ENCODE measurements around the gene NEK10. TPM values are rescaled to one million over a fixed set of nuclear protein-coding genes. Genes with fewer than 3 reads are reported as not detected.

Gene NEK10
- total RNA-seq, 1 experiment from 2014 or later = 0.66 TPM

DNA sequence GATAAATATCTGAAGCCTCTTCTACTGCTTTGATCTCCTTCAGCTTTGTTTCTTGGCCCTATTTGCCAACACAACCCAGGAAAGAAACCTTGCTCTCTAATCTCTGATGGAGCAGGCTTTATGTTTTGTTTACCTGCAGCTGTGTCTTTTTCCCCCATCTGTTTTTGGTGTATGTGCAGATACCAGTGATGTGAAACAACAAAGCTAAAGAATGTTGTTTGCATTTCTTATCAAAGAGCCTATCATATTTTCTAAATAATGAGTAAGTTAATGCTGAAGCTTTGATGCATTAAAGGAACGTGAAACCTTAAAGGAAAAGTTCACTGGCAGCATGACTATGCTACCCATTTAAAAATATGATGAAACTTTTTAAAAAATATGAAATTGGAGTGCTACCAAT is 238.4 kb downstream of the NEK10 start:
- Histone ChIP-seq H3K18ac (ENCODE audit: insufficient read length, low read depth, low read length) (no peak overlapping the region), H3K27me3 (ENCODE audit: insufficient read depth, low read length) (no peaks in the 10 kb centered on the region), H2BK12ac (ENCODE audit: insufficient read length, low read depth, low read length) (no peak overlapping the region), H3K79me1 (ENCODE audit: insufficient read depth, low read depth, low read length, poor library complexity, severe bottlenecking) (no peaks in the 10 kb centered on the region), H3K23ac (ENCODE audit: insufficient read length, low read depth, low read length) (no peak overlapping the region), H3K56ac (ENCODE audit: insufficient read length, low read depth, low read length) (no peak overlapping the region), H3K27ac (ENCODE audit: insufficient read length, low read depth, low read length) (no peak overlapping the region), H3K79me2 (ENCODE audit: insufficient read depth, low read length) (no peaks in the 10 kb centered on the region), H2BK20ac (ENCODE audit: low read depth, low read length, poor library complexity, severe bottlenecking) (no peak overlapping the region), H3K4me1 (ENCODE audit: insufficient read depth, low read length) (no peaks in the 10 kb centered on the region), H3T11ph (ENCODE audit: low read length) (no peak overlapping the region), H3K23me2 (ENCODE audit: insufficient read length, low read depth, low read length, poor library complexity, severe bottlenecking) (no peaks in the 10 kb centered on the region), H3K4ac (ENCODE audit: low read depth, low read length) (no peak overlapping the region), H2BK15ac (ENCODE audit: low read depth, low read length) (no peak overlapping the region), H3K9me3 (ENCODE audit: control insufficient read depth, low read depth, low read length) (no peaks in the 10 kb centered on the region), H2AK5ac (ENCODE audit: insufficient read length, low read length) (no peak overlapping the region), H2BK5ac (ENCODE audit: insufficient read length, low read length) (no peak overlapping the region), H2AFZ (ENCODE audit: low read length) (no peak overlapping the region), H3K4me2 (ENCODE audit: insufficient read depth, insufficient read length, low read length) (no peak overlapping the region), H2BK120ac (ENCODE audit: low read depth, low read length, poor library complexity, severe bottlenecking) (no peak overlapping the region), H4K5ac (ENCODE audit: insufficient read length, low read depth, low read length) (no peak overlapping the region), H3K14ac (ENCODE audit: insufficient read depth, low read length) (no peak overlapping the region), H4K8ac (replicated peaks; ENCODE audit: insufficient read length, low read depth, low read length) (no peak overlapping the region), H4K91ac (ENCODE audit: insufficient read length, low read depth, low read length) (no peak overlapping the region), H4K20me1 (ENCODE audit: control insufficient read depth, insufficient read depth, insufficient read length) (no peaks in the 10 kb centered on the region), H3K9ac (ENCODE audit: extremely low read depth, insufficient read length, low read length) (no peak overlapping the region)
- Mint-ChIP-seq H3K27ac (no peak overlapping the region), H3K9me3 (no peaks in the 10 kb centered on the region), H3K4me3 (no peak overlapping the region), H3K4me1 (0 out of 4 replicates have a peak, but pooled peaks cover 0 to 3% of the 10 kb centered on the region in 2 experiments), H3K36me3 (ENCODE audit: insufficient read depth in 1 of 3, low read depth in 3 of 3) (no peaks in the 10 kb centered on the region), H3K27me3 (ENCODE audit: low read depth) (no peaks in the 10 kb centered on the region)
- DNase-seq = no peak
- TF ChIP-seq, protein P1, sequence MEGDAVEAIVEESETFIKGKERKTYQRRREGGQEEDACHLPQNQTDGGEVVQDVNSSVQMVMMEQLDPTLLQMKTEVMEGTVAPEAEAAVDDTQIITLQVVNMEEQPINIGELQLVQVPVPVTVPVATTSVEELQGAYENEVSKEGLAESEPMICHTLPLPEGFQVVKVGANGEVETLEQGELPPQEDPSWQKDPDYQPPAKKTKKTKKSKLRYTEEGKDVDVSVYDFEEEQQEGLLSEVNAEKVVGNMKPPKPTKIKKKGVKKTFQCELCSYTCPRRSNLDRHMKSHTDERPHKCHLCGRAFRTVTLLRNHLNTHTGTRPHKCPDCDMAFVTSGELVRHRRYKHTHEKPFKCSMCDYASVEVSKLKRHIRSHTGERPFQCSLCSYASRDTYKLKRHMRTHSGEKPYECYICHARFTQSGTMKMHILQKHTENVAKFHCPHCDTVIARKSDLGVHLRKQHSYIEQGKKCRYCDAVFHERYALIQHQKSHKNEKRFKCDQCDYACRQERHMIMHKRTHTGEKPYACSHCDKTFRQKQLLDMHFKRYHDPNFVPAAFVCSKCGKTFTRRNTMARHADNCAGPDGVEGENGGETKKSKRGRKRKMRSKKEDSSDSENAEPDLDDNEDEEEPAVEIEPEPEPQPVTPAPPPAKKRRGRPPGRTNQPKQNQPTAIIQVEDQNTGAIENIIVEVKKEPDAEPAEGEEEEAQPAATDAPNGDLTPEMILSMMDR (conservative IDR thresholded peaks at IDR 0.05) = no peak
- no CpG with 5 or more reads among the region's 1 CpG for WGBS (ENCODE audit: extremely low coverage, insufficient read length, low lambda C conversion rate)

Data from H9 (cell line).